Measurements from ENCODE around the gene KREMEN1.

The KREMEN1 gene

GRCh38 chr22:29216011-29216872 is 143.4 kb downstream of the KREMEN1 start:
- in situ Hi-C loops (cut with MboI; ENCODE audit: low sequenced_read_pairs): no loop called here

- in situ Hi-C loops (cut with MboI; ENCODE audit: low sequenced_read_pairs): no loop called here
These were observed 144.2 kb downstream of the KREMEN1 start for GRCh38 chr22:29216873-29217666.
